Measurements from ENCODE around the gene RHOT1. TPM values are rescaled to one million over a fixed set of nuclear protein-coding genes. Genes with fewer than 3 reads are reported as not detected.
"Not testable (repeated sequence)": the region's sequence is repeated elsewhere in the genome, so short reads cannot be mapped to it uniquely, and the experiment has no call there.

The RHOT1 gene
- total and polyA plus RNA-seq, 12 donors, result 32.5 to 76.6 (median 48.5) TPM

DNA sequence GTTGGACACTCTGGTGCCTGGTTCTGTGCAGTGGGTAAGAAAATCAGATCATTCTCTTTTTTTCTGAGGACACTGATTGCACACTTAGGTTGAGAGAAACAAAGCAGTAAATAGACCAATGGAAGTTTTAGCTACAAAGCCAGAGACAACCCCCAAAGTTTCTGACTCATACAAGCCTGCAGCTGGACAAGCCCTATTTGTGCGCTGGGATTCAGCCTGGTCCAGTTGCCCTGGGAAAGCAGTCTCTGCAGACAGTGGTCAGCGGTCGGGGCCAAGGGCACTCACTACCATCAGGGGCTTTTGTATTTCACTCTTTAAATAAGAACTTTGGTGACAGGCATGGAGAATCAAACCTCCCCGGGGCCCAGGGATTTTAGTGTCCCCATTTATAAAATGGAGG lies 117.3 kb downstream of the RHOT1 start:
- no peak overlapping the region for H3K27ac ChIP-seq
- TF ChIP-seq, protein P1, sequence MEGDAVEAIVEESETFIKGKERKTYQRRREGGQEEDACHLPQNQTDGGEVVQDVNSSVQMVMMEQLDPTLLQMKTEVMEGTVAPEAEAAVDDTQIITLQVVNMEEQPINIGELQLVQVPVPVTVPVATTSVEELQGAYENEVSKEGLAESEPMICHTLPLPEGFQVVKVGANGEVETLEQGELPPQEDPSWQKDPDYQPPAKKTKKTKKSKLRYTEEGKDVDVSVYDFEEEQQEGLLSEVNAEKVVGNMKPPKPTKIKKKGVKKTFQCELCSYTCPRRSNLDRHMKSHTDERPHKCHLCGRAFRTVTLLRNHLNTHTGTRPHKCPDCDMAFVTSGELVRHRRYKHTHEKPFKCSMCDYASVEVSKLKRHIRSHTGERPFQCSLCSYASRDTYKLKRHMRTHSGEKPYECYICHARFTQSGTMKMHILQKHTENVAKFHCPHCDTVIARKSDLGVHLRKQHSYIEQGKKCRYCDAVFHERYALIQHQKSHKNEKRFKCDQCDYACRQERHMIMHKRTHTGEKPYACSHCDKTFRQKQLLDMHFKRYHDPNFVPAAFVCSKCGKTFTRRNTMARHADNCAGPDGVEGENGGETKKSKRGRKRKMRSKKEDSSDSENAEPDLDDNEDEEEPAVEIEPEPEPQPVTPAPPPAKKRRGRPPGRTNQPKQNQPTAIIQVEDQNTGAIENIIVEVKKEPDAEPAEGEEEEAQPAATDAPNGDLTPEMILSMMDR (IDR thresholded peaks at IDR 0.05), result no peak
- 79 to 82% methylated on average over 4 of the region's 4 CpGs for WGBS, 2 donors
- H3K9me3 ChIP-seq, result no peaks in the 10 kb centered on the region
- no peak for ATAC-seq
- DNase-seq, result no peak
- peaks cover 0 to 47% (median 19%) of the 10 kb centered on the region in 7 donors for H3K27me3 ChIP-seq
- no peak overlapping the region for H3K4me3 ChIP-seq
- intact Hi-C loops (cut with DNase I), result no loop called here
- H3K36me3 ChIP-seq, result no peaks in the 10 kb centered on the region
- peaks cover 0 to 13% (median 0%) of the 10 kb centered on the region in 9 donors for H3K4me1 ChIP-seq

DNA sequence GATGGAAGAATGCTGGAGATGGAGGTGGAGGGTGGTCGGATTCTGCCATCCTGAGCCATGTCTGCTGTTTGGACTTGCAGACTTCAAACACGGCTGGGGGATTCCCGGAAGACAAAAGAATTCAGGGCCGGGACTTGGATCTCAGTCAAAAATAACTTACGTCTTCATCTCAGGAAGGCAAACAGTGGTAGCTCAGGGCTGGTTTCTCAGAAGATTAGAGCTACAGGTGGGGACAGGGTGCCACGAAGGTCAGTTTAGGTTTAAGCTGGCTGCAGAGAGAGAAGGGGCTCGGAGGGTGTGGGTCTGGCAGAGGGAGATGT lies 119.1 kb downstream of the RHOT1 start:
- Histone ChIP-seq H3K27ac (no peak overlapping the region), H3K4me3 (no peak overlapping the region), H3K9me3 (no peaks in the 10 kb centered on the region), H3K36me3 (no peaks in the 10 kb centered on the region), H3K4me1 (peaks cover 0 to 19% (median 10%) of the 10 kb centered on the region in 9 donors), H3K27me3 (peaks cover 0 to 60% (median 30%) of the 10 kb centered on the region in 7 donors)
- no peak for ATAC-seq
- no peak for DNase-seq
- TF ChIP-seq, protein P1 (IDR thresholded peaks at IDR 0.05), result no peak
- 25 to 28% methylated on average over 7 of the region's 7 CpGs for WGBS, 2 donors
- intact Hi-C loops (cut with DNase I), result no loop called here

DNA sequence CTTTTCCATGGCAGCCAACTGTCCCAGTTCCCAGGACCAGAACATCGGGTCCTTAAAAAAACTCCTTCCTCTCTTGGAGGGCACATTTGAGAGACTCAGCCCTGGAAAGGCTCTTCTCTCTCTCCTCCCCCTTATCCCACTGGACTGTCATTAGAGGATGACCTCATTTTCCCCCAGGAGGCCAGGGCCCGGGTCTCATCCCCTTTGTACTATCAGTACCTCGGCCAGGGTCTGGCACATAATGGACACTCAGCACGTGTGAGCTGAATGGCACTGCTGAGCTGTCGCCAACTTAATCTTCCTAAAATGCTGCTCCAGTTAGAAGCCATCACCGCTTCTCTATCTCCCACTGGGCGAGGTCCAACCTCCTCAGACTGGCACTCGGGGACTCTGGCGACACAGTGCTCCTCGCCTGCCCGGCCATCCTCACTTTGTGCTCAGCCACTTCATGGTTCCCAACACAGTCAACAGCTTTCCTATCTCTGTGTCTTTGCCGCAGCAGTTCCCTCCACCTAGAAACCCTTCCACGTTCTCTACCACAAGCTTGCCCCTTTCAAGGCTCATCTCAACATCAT lies 119.7 kb downstream of the RHOT1 start:
- peaks cover 4 to 67% (median 35%) of the 10 kb centered on the region in 7 donors for H3K27me3 ChIP-seq
- ATAC-seq (no peak), DNase-seq (no peak)
- H3K4me1 ChIP-seq, result peaks cover 6 to 24% (median 17%) of the 10 kb centered on the region in 9 donors
- 66 to 67% methylated on average over 13 of the region's 13 CpGs for whole genome bisulfite sequencing, 2 donors
- intact Hi-C loops (cut with DNase I), result no loop called here
- H3K4me3 ChIP-seq, result no peak overlapping the region
- H3K36me3 ChIP-seq, result no peaks in the 10 kb centered on the region
- H3K9me3 ChIP-seq, result no peaks in the 10 kb centered on the region
- TF ChIP-seq, protein P1 (IDR thresholded peaks at IDR 0.05), result no peak
- H3K27ac ChIP-seq, result no peak overlapping the region

DNA sequence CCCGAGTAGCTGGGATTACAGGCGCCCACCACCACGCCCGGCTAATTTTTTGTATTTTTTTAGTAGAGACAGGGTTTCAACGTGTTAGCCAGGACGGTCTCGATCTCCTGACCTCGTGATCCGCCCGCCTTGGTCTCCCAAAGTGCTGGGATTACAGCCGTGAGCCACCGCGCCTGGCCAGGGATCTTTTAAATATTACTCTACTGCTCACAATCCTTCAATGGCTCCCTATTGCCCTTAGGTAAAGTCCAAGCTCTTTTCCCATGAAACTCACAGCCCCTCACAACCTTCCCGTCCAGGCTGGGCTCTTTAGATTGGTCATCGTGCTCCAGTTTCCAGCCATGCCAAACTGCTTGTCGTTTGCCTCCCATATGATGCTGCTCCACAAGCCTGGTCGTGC lies 121.2 kb downstream of the RHOT1 start:
- WGBS, 2 donors, result 94 to 95% methylated on average over 17 of the region's 17 CpGs
- not testable (repeated sequence) for ATAC-seq

DNA sequence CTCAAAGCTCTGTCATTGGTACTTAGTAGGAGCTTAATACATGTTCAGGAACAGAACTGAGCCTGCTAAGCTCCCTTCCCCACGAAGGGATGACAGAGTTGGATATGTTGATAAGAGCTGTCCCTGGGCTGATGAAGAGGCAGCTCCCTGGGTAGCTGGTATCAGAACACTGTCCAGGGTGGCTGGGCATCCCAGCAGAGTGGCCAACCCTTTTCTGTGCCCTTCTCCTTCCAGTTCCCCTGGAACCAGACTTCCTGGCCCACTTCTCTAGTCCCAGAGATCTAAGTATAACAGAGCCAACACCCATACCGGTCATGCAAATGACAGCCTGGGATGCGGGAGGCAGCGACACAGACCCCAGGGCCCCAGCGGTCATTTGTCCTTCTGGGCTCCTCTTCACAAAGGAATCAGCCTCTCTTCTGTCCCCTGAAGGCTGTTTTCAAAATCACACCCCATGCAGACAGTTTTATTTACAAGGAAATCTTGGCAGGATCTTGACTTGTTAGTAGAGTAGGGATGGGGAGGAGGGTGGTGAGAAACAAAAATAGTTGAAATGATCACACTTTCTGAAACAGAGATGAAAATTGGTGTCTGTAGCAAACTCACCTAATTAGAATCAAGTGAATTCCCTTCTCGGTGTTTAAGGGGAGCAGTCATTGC lies 122.0 kb downstream of the RHOT1 start:
- 25 to 41% methylated on average over 6 of the region's 6 CpGs for WGBS, 2 donors
- H3K27me3 ChIP-seq, result peaks cover 4 to 72% (median 50%) of the 10 kb centered on the region in 7 donors
- no peak overlapping the region for H3K27ac ChIP-seq
- H3K9me3 ChIP-seq, result no peaks in the 10 kb centered on the region
- H3K36me3 ChIP-seq, result no peaks in the 10 kb centered on the region
- peak in 1 of 8 donors; percentile 34 for ATAC-seq
- H3K4me1 ChIP-seq, result peaks cover 10 to 34% (median 23%) of the 10 kb centered on the region in 9 donors
- intact Hi-C loops (cut with DNase I), result no loop called here
- TF ChIP-seq, protein P1 (IDR thresholded peaks at IDR 0.05), result peak in 2 of 9 donors; percentile 18 to 24
- DNase-seq, result no peak
- H3K4me3 ChIP-seq, result peak overlapping the region in 1 of 10 donors; percentile 53

More for the DNA sequence above, 121.2 kb downstream of the RHOT1 start:
- H3K27me3 ChIP-seq, result peaks cover 4 to 72% (median 44%) of the 10 kb centered on the region in 7 donors
- H3K4me3 ChIP-seq; intact Hi-C loops (cut with DNase I); H3K9me3 ChIP-seq; H3K36me3 ChIP-seq; DNase-seq; H3K27ac ChIP-seq: not testable (repeated sequence)
- peaks cover 10 to 34% (median 23%) of the 10 kb centered on the region in 9 donors for H3K4me1 ChIP-seq
